Motor neuron (in vitro differentiated cells): ENCODE results near the gene LVRN. TPM values are rescaled to one million over a fixed set of nuclear protein-coding genes. Genes with fewer than 3 reads are reported as not detected.
"Not testable (repeated sequence)": the region's sequence is repeated elsewhere in the genome, so short reads cannot be mapped to it uniquely, and the experiment has no call there.

Experiments
- ATAC-seq, 8 experiments: fragments of 200-7000 bp; cut with Tn5 transposase; replicated peaks in 6 of 8; 2 replicates each; pipeline ENCODE4 v1.8.0; 2021; ENCODE audit warnings: mild to moderate bottlenecking in 8 of 8, moderate library complexity in 8 of 8
- H3K27ac ChIP-seq, 2 donors: fragments of 250-450 bp; sonication (Bioruptor Pico); 2 replicates each; pipeline ENCODE4 v1.9.0; 2021; ENCODE audit warnings: antibody characterized with exemption in 2 of 2, mild to moderate bottlenecking in 2 of 2, moderate library complexity in 1 of 2
- H3K4me1 ChIP-seq, 2 donors: fragments of 250-450 bp; sonication (Bioruptor Pico); replicated peaks in 1 of 2; 2 replicates each; pipeline ENCODE4 v1.6.1; 2021; ENCODE audit warnings: antibody characterized with exemption in 2 of 2, mild to moderate bottlenecking in 2 of 2, moderate library complexity in 1 of 2
- H3K4me3 ChIP-seq, 5 donors: fragments of 250-450 bp; sonication (Bioruptor Pico); 2 replicates each; pipeline ENCODE4 v1.9.0; 2021; ENCODE audit warnings: antibody characterized with exemption in 5 of 5, mild to moderate bottlenecking in 5 of 5, moderate library complexity in 4 of 5
- WGBS, 10 experiments: fragments of 450-650 bp; shearing (Covaris generic); methylation state at CpG; one replicate each; pipeline ENCODE4 v1.0.0; 2022; 5-methylcytosine and 5-hydroxymethylcytosine counted together
- in situ Hi-C, 9 experiments: fragments of 400-800 bp; cut with MboI; loops; one replicate each; pipeline ENCODE4 v1.15.0; 2021; ENCODE audit warnings: low sequenced_read_pairs in 9 of 9, low pct_unique_long_range_greater_than_20kb in 2 of 9; ENCODE audit not compliant: unreplicated experiment in 9 of 9
- total RNA-seq, 8 experiments: library from RNA; unstranded; fragments of 300-600 nt; gene quantifications; 2 replicates each; pipeline versions ENCODE4 v1.2.3 to v1.2.4, GENCODE V29; 2022

Gene LVRN
- total RNA-seq: 1 to 10 TPM in 3 of 8 experiments, under 1 TPM in 4, not detected in 1; 0.25 to 1.9 (median 0.73) TPM

- 0 to 22% methylated on average over 2 to 3 of the region's 18 CpGs; no CpG with 5 or more reads in 8 of the 10 experiments for WGBS, 10 experiments
- peak within 1 kb of the TSS; percentile 23 to 42 (median 27) for H3K4me3 ChIP-seq
- H3K27ac ChIP-seq: no peak within 1 kb of the TSS
- peak in 2 of 8 experiments; percentile 10 to 28 for ATAC-seq
- no peaks in the 10 kb centered on the region for H3K4me1 ChIP-seq
- in situ Hi-C loops: no loop called here
Measured at GRCh38 chr5:115962239-115962564, at the start of gene LVRN. Gene LVRN, plus strand, starts transcription at chr5:115962475. Its CDS starts 143 bp downstream, at chr5:115962618.

GRCh38 chr5:115913623-115914400 lies 48.5 kb upstream of the LVRN start:
- in situ Hi-C loops, H3K4me3 ChIP-seq, H3K4me1 ChIP-seq, H3K27ac ChIP-seq, ATAC-seq: not testable (repeated sequence)
- 77 to 100% (median 94%) methylated on average over 1 to 5 of the region's 5 CpGs for WGBS, 10 experiments

- ATAC-seq: no peak
- in situ Hi-C loops: no loop called here
- WGBS, 10 experiments: 61 to 100% (median 83%) methylated on average over 1 to 3 of the region's 3 CpGs; no CpG with 5 or more reads in 4 of the 10 experiments
Measured at GRCh38 chr5:115920171-115920725, 42.0 kb upstream of the LVRN start.

DNA sequence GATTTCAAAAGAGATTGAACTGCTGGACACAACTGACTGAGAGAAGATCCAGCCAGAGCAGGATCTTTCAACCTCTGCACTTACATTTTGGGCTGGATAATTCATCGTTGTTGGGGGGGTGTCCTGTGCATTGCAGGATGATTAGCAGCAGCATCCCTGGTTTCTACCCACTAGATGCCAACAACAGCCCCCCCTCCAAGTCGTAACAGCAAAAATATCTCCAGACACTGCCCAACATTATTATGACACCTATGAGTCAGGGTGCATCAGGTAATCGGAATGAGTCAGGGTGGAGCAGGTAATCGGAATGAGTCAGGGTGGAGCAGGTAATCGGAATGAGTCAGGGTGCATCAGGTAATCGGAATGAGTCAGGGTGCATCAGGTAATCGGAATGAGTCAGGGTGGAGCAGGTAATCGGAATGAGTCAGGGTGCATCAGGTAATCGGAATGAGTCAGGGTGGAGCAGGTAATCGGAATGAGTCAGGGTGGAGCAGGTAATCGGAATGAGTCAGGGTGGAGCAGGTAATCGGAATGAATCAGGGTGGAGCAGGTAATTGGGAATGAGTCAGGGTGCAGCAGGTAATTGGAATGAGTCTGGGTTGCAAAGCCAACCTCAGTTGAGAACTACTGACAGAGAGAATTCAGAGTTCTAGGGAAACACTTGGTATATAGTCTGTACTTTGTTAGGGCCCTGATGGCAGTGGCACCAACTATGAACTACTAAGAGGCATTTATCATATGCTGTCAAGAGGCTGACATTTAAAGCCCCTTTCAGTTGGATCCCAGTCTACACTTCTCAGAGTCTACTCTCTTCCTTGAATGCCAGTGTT lies 33.5 kb upstream of the LVRN start:
- ATAC-seq, H3K4me3 ChIP-seq, H3K27ac ChIP-seq, in situ Hi-C loops, H3K4me1 ChIP-seq: not testable (repeated sequence)
- 11 to 100% (median 91%) methylated on average over 1 to 7 of the region's 12 CpGs; no CpG with 5 or more reads in 2 of the 10 experiments for WGBS, 10 experiments

More at GRCh38 chr5:115920171-115920725, 42.0 kb upstream of the LVRN start:
- Histone ChIP-seq H3K4me1 (no peaks in the 10 kb centered on the region), H3K4me3 (no peak overlapping the region), H3K27ac (no peak overlapping the region)

GRCh38 chr5:115930171-115930570 lies 32.1 kb upstream of the LVRN start:
- ATAC-seq, H3K27ac ChIP-seq, H3K4me3 ChIP-seq, H3K4me1 ChIP-seq, in situ Hi-C loops: not testable (repeated sequence)
- 59 to 97% (median 88%) methylated on average over 6 to 17 of the region's 17 CpGs for WGBS, 10 experiments

DNA sequence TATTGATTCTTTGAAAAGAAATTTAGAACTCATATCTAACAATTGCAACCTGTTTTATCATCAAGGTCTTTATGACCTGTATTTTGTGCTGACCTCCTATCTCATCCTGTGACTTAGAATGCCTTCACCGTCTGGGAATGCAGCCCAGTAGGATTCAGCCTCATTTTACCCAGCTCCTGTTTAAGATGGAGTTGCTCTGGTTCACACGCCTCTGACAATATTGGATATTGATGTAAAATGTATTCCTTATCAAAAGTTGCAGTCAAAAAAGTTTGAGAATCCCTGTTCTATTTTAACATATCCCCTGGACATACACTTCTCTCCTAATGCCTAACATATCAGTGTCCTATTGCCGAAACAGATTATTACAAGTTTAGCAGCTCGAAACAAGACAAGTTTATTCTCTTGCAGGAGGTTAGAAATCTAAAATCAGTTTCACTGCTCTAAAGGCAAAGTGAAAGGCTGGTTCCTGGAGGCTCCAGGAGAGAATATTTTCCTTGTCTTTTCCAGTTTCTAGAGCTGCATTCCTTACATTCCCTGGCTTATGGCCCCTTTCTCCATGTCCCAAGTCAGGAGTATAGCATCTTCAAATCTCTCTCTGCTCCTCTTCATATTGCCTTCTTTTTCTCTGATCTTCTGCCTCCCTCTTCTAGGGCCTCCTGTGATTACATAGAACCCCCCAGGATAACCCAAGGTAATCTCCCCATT lies 31.5 kb upstream of the LVRN start:
- no peak for ATAC-seq
- H3K4me1 ChIP-seq: no peaks in the 10 kb centered on the region
- WGBS, 10 experiments: 72 to 100% (median 90%) methylated on average over 1 to 4 of the region's 4 CpGs; no CpG with 5 or more reads in 2 of the 10 experiments
- H3K4me3 ChIP-seq: no peak overlapping the region
- in situ Hi-C loops: no loop called here
- H3K27ac ChIP-seq: no peak overlapping the region

DNA sequence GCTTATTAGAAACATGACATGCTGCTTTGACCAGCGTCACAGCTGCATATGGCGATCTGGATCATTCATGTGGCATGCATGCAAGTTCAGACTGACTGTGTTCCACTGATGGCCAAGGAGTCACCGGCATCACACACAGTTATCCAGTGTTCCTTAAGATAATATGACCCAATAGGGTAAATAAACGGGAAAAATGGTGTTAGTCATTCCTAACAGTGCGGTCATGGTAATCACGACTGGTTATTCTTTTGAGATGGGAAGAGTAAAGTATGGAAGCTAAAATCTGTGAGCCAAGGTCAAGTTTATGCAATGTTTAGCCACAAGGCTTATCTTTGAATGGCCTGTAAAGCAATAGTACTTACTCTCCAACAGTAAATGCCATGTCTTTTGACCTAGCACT lies 29.3 kb upstream of the LVRN start:
- 54 to 100% (median 91%) methylated on average over 2 to 6 of the region's 6 CpGs for WGBS, 10 experiments
- in situ Hi-C loops: no loop called here
- H3K4me3 ChIP-seq: no peak overlapping the region
- no peak overlapping the region for H3K27ac ChIP-seq
- no peaks in the 10 kb centered on the region for H3K4me1 ChIP-seq
- ATAC-seq: no peak

GRCh38 chr5:115934388-115934974 lies 27.8 kb upstream of the LVRN start:
- 72 to 93% (median 85%) methylated on average over 1 to 10 of the region's 10 CpGs for WGBS, 10 experiments
- Histone ChIP-seq H3K27ac (no peak overlapping the region), H3K4me1 (no peaks in the 10 kb centered on the region), H3K4me3 (no peak overlapping the region)
- ATAC-seq: no peak
- in situ Hi-C loops: no loop called here

DNA sequence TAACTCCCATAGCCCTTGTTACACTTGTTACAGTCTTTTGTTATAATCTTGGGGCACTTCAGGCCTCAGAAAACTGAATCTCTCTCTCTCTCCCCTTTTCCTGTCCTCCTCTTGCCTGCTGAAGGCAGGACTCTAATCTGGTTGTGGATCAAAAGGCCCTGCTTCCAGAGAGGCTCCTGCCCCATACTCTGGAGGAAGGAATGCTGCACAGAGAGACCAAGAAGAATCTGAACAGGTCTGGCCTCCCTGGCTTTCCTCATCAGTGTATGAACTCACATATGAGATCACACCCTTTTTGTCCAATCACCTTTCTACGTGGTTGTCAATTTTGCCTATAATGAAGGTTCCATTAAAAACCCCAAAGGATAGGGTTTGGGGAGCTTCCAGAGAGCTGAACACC lies 26.2 kb upstream of the LVRN start:
- peak in 1 of 8 experiments; percentile 45 for ATAC-seq
- H3K4me1 ChIP-seq: no peaks in the 10 kb centered on the region
- 20 to 100% (median 67%) methylated on average over 1 of the region's 1 CpG; no CpG with 5 or more reads in 5 of the 10 experiments for WGBS, 10 experiments
- no peak overlapping the region for H3K4me3 ChIP-seq
- H3K27ac ChIP-seq: no peak overlapping the region
- in situ Hi-C loops: no loop called here

- Histone ChIP-seq H3K4me1 (no peaks in the 10 kb centered on the region), H3K4me3 (no peak overlapping the region), H3K27ac (no peak overlapping the region)
- no peak for ATAC-seq
- whole genome bisulfite sequencing, 10 experiments: 24 to 100% (median 49%) methylated on average over 1 to 4 of the region's 4 CpGs; no CpG with 5 or more reads in 1 of the 10 experiments
- in situ Hi-C loops: no loop called here
Measured at GRCh38 chr5:115939059-115939458, 23.2 kb upstream of the LVRN start.

- ATAC-seq: no peak
- H3K4me1 ChIP-seq: no peaks in the 10 kb centered on the region
- WGBS, 10 experiments: 0 to 100% (median 83%) methylated on average over 1 to 3 of the region's 4 CpGs; no CpG with 5 or more reads in 1 of the 10 experiments
- no peak overlapping the region for H3K4me3 ChIP-seq
- in situ Hi-C loops: no loop called here
- H3K27ac ChIP-seq: no peak overlapping the region
Measured at GRCh38 chr5:115940080-115940810, 22.0 kb upstream of the LVRN start.
